GM12878 (cell line): ENCODE data around the gene RASD1.

Experiments
- CBX5 ChIP-seq: sonication (generic); IDR thresholded peaks from 2 replicates; pipeline ENCODE4 v1.6.1; 2016; ENCODE audit warnings: low read depth, moderate library complexity, mild to moderate bottlenecking, inconsistent platforms
- CTCF ChIP-seq, 3 experiments: IDR thresholded peaks in 2 of 3; conservative IDR thresholded peaks in 1 of 3; 2 replicates each; pipeline ENCODE4 v1.5.1; 2011; ENCODE audit warnings: low read depth in 3 of 3, low read length in 3 of 3, mild to moderate bottlenecking in 3 of 3, control low read depth in 2 of 3, moderate library complexity in 2 of 3, inconsistent platforms in 1 of 3, mixed read lengths in 1 of 3; ENCODE audit not compliant: control insufficient read depth in 2 of 3, insufficient read depth in 1 of 3; ENCODE audit errors: extremely low read depth in 1 of 3
- EGR1 ChIP-seq, 2 experiments: IDR thresholded peaks; 1 replicate in 1 of 2; 2 replicates in 1 of 2; pipeline ENCODE4 v1.6.1; 2011 to 2012; ENCODE audit warnings: low read depth in 2 of 2, low read length in 2 of 2, borderline replicate concordance in 1 of 2, mild to moderate bottlenecking in 1 of 2, moderate library complexity in 1 of 2
- MAX ChIP-seq: IDR thresholded peaks from 2 replicates; pipeline ENCODE4 v1.6.1; 2012; ENCODE audit warnings: low read depth, low read length, improper control_type of control experiment
- RAD51 ChIP-seq: fragments of 450-650 bp; IDR thresholded peaks from 2 replicates; pipeline ENCODE4 v1.6.1; 2016; ENCODE audit warnings: moderate library complexity, mild to moderate bottlenecking, inconsistent platforms
- SKIL ChIP-seq: fragments of 450-650 bp; IDR thresholded peaks from 2 replicates; pipeline ENCODE4 v1.6.1; 2017; ENCODE audit warnings: mild to moderate bottlenecking, low read depth, inconsistent platforms; ENCODE audit not compliant: poor library complexity, severe bottlenecking
- ZBTB11 ChIP-seq: fragments of 450-650 bp; formaldehyde crosslinking; IDR thresholded peaks from 2 replicates; pipeline ENCODE4 v1.5.0; 2022; ENCODE audit warnings: mild to moderate bottlenecking, missing genetic modification characterization

GRCh38 chr17:17512866-17513265 is 16.7 kb upstream of the RASD1 start:
- TF ChIP-seq CTCF (IDR thresholded peaks at IDR 0.05 in 2 of 3, conservative IDR thresholded peaks at IDR 0.05 in 1 of 3; ENCODE audit: control insufficient read depth in 2 of 3, extremely low read depth in 1 of 3, insufficient read depth in 1 of 3, low read depth in 3 of 3, low read length in 3 of 3) (no peak), SKIL (no peak), EGR1 (IDR thresholded peaks at IDR 0.05; ENCODE audit: borderline replicate concordance in 1 of 2, low read depth in 2 of 2, low read length in 2 of 2) (no peak), MAX (no peak), CBX5 (no peak), ZBTB11 (no peak), RAD51 (no peak)
